ENCODE measurements around the gene ECT2L.
"Not testable (repeated sequence)": the region's sequence is repeated elsewhere in the genome, so short reads cannot be mapped to it uniquely, and the experiment has no call there.

ECT2L gene

GRCh38 chr6:138923561-138923960, 127.7 kb downstream of the ECT2L start:
- DNase-seq (ENCODE audit: low read depth in 2 of 3, low spot score in 2 of 3): no peak

- DNase-seq (ENCODE audit: low read depth in 2 of 3, low spot score in 2 of 3): no peak
Observed at GRCh38 chr6:138925806-138926205, 129.9 kb downstream of the ECT2L start.

- no peak for DNase-seq (ENCODE audit: low read depth in 2 of 3, low spot score in 2 of 3)
Observed at GRCh38 chr6:138926579-138926978, 130.7 kb downstream of the ECT2L start.

- DNase-seq (ENCODE audit: low read depth in 2 of 3, low spot score in 2 of 3): no peak
Observed at GRCh38 chr6:138931660-138932059, 135.8 kb downstream of the ECT2L start.

GRCh38 chr6:138936873-138937272, 141.0 kb downstream of the ECT2L start:
- DNase-seq (ENCODE audit: low read depth in 2 of 3, low spot score in 2 of 3): not testable (repeated sequence)

GRCh38 chr6:138943089-138943625, 147.3 kb downstream of the ECT2L start:
- DNase-seq (ENCODE audit: low read depth in 2 of 3, low spot score in 2 of 3): no peak

- no peak for DNase-seq (ENCODE audit: low read depth in 2 of 3, low spot score in 2 of 3)
Observed at GRCh38 chr6:138944412-138944811, 148.5 kb downstream of the ECT2L start.

- DNase-seq (ENCODE audit: low read depth in 2 of 3, low spot score in 2 of 3): no peak
Observed at GRCh38 chr6:138945354-138945753, 149.5 kb downstream of the ECT2L start.

GRCh38 chr6:138948004-138948403, 152.1 kb downstream of the ECT2L start:
- DNase-seq (ENCODE audit: low read depth in 2 of 3, low spot score in 2 of 3): no peak

- DNase-seq (ENCODE audit: low read depth in 2 of 3, low spot score in 2 of 3): no peak
Observed at GRCh38 chr6:138948546-138949179, 152.8 kb downstream of the ECT2L start.

- DNase-seq (ENCODE audit: low read depth in 2 of 3, low spot score in 2 of 3): no peak
Observed at GRCh38 chr6:138953451-138953850, 157.6 kb downstream of the ECT2L start.
